SK-N-SH (cell line): ENCODE data around the gene KLHL17. TPM values are rescaled to one million over a fixed set of nuclear protein-coding genes. Genes with fewer than 3 reads are reported as not detected.

Experiments used
- CTCF ChIA-PET: fragments of 300-600, 350-600 bp; formaldehyde crosslinking; extraction: SDS; loops from one replicate; lab custom pipeline; 2021; lab: Yijun Ruan, JAX
- POLR2A ChIA-PET: fragments of 350-600 bp; sonication (Branson Sonifier 250); formaldehyde crosslinking; extraction: SDS; loops from one replicate; lab custom pipeline; 2020; ENCODE audit warnings: antibody characterized with exemption, inconsistent platforms; lab: Yijun Ruan, JAX
- DNase-seq: peaks from one replicate; pipeline ENCODE4 v3.0.0; 2012
- H2AFZ ChIP-seq: fragments of 200-600 bp; sonication (generic); 2 replicates; pipeline ENCODE4 v1.8.1; 2016; ENCODE audit warnings: antibody characterized with exemption, mild to moderate bottlenecking, low read depth
- H3F3A ChIP-seq: fragments of 200-600 bp; sonication (generic); replicated peaks from 2 replicates; pipeline ENCODE3; 2016; ENCODE audit warnings: antibody characterized with exemption, mild to moderate bottlenecking; ENCODE audit not compliant: insufficient read depth
- H3K27ac ChIP-seq, 2 experiments: fragments of 200-500 bp in 1 of 2; fragments of 200-600 bp in 1 of 2; sonication (Bioruptor generic) in 1 of 2; sonication (generic), shearing (Covaris generic) in 1 of 2; 2 replicates each; pipeline versions ENCODE4 v1.5.1 to v1.6.1; 2014 to 2016; ENCODE audit warnings: low read depth in 2 of 2, inconsistent platforms in 1 of 2, low read length in 1 of 2, mild to moderate bottlenecking in 1 of 2, mixed read lengths in 1 of 2
- H3K27me3 ChIP-seq: fragments of 200-600 bp; sonication (generic), shearing (Covaris generic); 2 replicates; pipeline ENCODE4 v1.6.1; 2016; ENCODE audit warnings: mixed run types; ENCODE audit not compliant: insufficient read depth
- H3K36me3 ChIP-seq, 2 experiments: fragments of 200-500 bp in 1 of 2; fragments of 200-600 bp in 1 of 2; sonication (Bioruptor generic) in 1 of 2; sonication (generic) in 1 of 2; replicated peaks in 1 of 2; 2 replicates each; pipeline versions ENCODE3 to v1.5.1; 2014 to 2016; ENCODE audit warnings: low read length in 1 of 2, mild to moderate bottlenecking in 1 of 2; ENCODE audit not compliant: insufficient read depth in 2 of 2, control insufficient read depth in 1 of 2
- H3K4me1 ChIP-seq, 2 experiments: fragments of 200-500 bp in 1 of 2; fragments of 200-600 bp in 1 of 2; sonication (Bioruptor generic) in 1 of 2; sonication (generic), shearing (Covaris generic) in 1 of 2; 2 replicates each; pipeline versions ENCODE4 v1.5.1 to v1.6.1; 2014 to 2016; ENCODE audit warnings: low read depth in 1 of 2, low read length in 1 of 2, mixed run types in 1 of 2; ENCODE audit not compliant: insufficient read depth in 2 of 2, control insufficient read depth in 1 of 2
- H3K4me2 ChIP-seq: fragments of 200-600 bp; sonication (generic), shearing (Covaris generic); 2 replicates; pipeline ENCODE4 v1.6.1; 2017; ENCODE audit warnings: mixed run types
- H3K4me3 ChIP-seq, 2 experiments: fragments of 200-500 bp in 1 of 2; fragments of 200-600 bp in 1 of 2; sonication (Bioruptor generic) in 1 of 2; sonication (generic), shearing (Covaris generic) in 1 of 2; 2 replicates each; pipeline versions ENCODE4 v1.5.1 to v1.8.1; 2014 to 2016; ENCODE audit warnings: low read depth in 2 of 2, inconsistent platforms in 1 of 2, low read length in 1 of 2, mild to moderate bottlenecking in 1 of 2, mixed read lengths in 1 of 2, moderate library complexity in 1 of 2
- H3K79me2 ChIP-seq: fragments of 200-600 bp; sonication (generic); 2 replicates; pipeline ENCODE4 v1.8.1; 2017; ENCODE audit warnings: mild to moderate bottlenecking; ENCODE audit not compliant: insufficient read depth
- H3K9ac ChIP-seq: fragments of 200-600 bp; sonication (generic); 2 replicates; pipeline ENCODE4 v1.6.1; 2017; ENCODE audit warnings: mixed run types
- H3K9me2 ChIP-seq: fragments of 200-600 bp; sonication (generic); 2 replicates; pipeline ENCODE4 v1.6.1; 2017; ENCODE audit warnings: mixed run types
- H3K9me3 ChIP-seq: fragments of 200-600 bp; sonication (generic); 2 replicates; pipeline ENCODE4 v1.6.1; 2017; ENCODE audit warnings: mixed run types, mild to moderate bottlenecking, moderate library complexity
- H4K20me1 ChIP-seq: fragments of 200-600 bp; sonication (generic); 2 replicates; pipeline ENCODE4 v1.6.1; 2017; ENCODE audit warnings: mild to moderate bottlenecking, mixed run types; ENCODE audit not compliant: insufficient read depth
- EP300 ChIP-seq, 2 experiments: IDR thresholded peaks; 2 replicates each; pipeline versions ENCODE4 v1.4.0 to v1.6.1; 2012; ENCODE audit warnings: borderline replicate concordance in 1 of 2, low read depth in 1 of 2, low read length in 1 of 2
- FOSL2 ChIP-seq: IDR thresholded peaks from 2 replicates; pipeline ENCODE4 v1.4.0; 2012; ENCODE audit warnings: low read depth, mild to moderate bottlenecking, moderate library complexity, borderline replicate concordance
- JUND ChIP-seq: IDR thresholded peaks from 2 replicates; pipeline ENCODE4 v1.4.0; 2012
- SMC3 ChIP-seq: IDR thresholded peaks from 2 replicates; pipeline ENCODE4 v1.6.1; 2012; ENCODE audit warnings: low read depth, low read length, improper control_type of control experiment
- TAF1 ChIP-seq: IDR thresholded peaks from 2 replicates; pipeline ENCODE4 v1.6.1; 2012; ENCODE audit warnings: low read depth, mild to moderate bottlenecking, low read length, moderate library complexity, borderline replicate concordance
- whole genome bisulfite sequencing: methylation state at CpG from one replicate; pipeline ENCODE4 v1.1.6; 2017; ENCODE audit warnings: low lambda C conversion rate; 5-methylcytosine and 5-hydroxymethylcytosine counted together
- polyA plus RNA-seq, 3 experiments: library from polyadenylated mRNA; depleted of rRNA; stranded (reverse); fragments of >200 nt; gene quantifications; 2 replicates each; pipeline ENCODE4 v1.2.3, GENCODE V29; 2012
- TF ChIP-seq, protein P1 (sequence below): IDR thresholded peaks from 2 replicates; pipeline ENCODE4 v1.4.0; 2012; ENCODE audit warnings: low read depth, borderline replicate concordance
- TF ChIP-seq, protein P2 (sequence below): fragments of 150-350 bp; IDR thresholded peaks from 2 replicates; pipeline ENCODE4 v1.6.1; 2016; ENCODE audit warnings: mild to moderate bottlenecking, low read depth, low read length
- TF ChIP-seq, protein P3 (sequence below): fragments of 200-600 bp; sonication (generic); IDR thresholded peaks from 2 replicates; pipeline ENCODE4 v1.6.1; 2017; ENCODE audit warnings: antibody characterized with exemption, mild to moderate bottlenecking, moderate library complexity

The KLHL17 gene
- polyA plus RNA-seq, 1 of the 3 experiments (the other 2 are of a cell fraction): 27.3 TPM

DNA sequence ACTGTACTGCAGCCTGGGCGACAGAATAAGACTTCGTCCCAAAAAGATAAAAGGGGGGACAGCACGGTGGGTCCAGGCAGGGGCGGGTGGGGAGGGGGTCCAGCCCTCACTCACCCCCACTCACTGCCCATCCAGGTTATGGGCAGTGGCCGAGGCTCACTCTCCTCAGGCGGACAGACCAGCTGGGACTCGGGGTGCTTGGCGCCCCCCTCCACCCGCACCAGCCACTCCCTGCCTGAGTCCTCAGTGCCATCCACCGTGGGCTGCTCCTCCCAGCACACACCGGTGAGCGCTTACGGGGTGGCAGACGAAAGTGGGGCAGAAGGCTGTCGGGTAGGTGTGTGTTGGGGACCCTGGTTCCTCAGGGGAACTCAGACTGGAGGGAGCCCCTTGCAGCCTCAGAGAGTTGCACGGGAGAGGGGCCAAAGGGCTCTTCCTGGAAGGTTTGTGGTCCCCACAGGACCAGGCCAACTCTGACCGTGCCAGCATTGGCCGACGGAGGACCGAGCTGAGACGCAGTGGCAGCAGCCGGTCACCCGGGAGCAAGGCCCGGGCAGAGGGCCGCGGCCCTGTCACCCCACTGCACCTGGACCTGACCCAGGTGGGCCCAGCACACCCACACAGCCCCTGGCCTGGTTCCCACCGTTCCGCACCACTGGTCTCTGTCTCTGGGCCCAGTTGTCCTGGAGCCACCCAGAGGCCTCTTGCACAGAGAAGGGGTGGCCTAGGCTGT is 12.5 kb downstream of the KLHL17 start:
- no peak for DNase-seq
- no peaks in the 10 kb centered on the region for H4K20me1 ChIP-seq
- CTCF ChIA-PET: interaction anchor here (0.7 to 1.7 kb wide), 4 partner anchors 12 to 68 kb away, joined by 3 to 7 read pairs (median 4); no protein-coding TSS in a partner anchor
- H3K27ac ChIP-seq: no peak overlapping the region
- POLR2A ChIA-PET: no interaction called here
- H3K9me2 ChIP-seq: no peaks in the 10 kb centered on the region
- peaks cover 0 to 9% of the 10 kb centered on the region in 2 experiments; a peak in 1 of 4 replicates for H3K4me1 ChIP-seq
- WGBS: 85% methylated on average over 9 of the region's 28 CpGs
- H3K9me3 ChIP-seq: no peaks in the 10 kb centered on the region
- H3K36me3 ChIP-seq: no peaks in the 10 kb centered on the region
- no peaks in the 10 kb centered on the region for H3K79me2 ChIP-seq
- H3K27me3 ChIP-seq: no peaks in the 10 kb centered on the region
- no peak overlapping the region for H3K4me2 ChIP-seq
- no peak overlapping the region for H3K4me3 ChIP-seq
- H3F3A ChIP-seq: peaks cover 3% of the 10 kb centered on the region
- H3K9ac ChIP-seq: no peak overlapping the region
- no peak overlapping the region for H2AFZ ChIP-seq
- no peak for TF ChIP-seq EP300 (IDR thresholded peaks at IDR 0.05; ENCODE audit: borderline replicate concordance in 1 of 2, low read depth in 1 of 2, low read length in 1 of 2)
- TF ChIP-seq TAF1: no peak
- TF ChIP-seq, protein P1, sequence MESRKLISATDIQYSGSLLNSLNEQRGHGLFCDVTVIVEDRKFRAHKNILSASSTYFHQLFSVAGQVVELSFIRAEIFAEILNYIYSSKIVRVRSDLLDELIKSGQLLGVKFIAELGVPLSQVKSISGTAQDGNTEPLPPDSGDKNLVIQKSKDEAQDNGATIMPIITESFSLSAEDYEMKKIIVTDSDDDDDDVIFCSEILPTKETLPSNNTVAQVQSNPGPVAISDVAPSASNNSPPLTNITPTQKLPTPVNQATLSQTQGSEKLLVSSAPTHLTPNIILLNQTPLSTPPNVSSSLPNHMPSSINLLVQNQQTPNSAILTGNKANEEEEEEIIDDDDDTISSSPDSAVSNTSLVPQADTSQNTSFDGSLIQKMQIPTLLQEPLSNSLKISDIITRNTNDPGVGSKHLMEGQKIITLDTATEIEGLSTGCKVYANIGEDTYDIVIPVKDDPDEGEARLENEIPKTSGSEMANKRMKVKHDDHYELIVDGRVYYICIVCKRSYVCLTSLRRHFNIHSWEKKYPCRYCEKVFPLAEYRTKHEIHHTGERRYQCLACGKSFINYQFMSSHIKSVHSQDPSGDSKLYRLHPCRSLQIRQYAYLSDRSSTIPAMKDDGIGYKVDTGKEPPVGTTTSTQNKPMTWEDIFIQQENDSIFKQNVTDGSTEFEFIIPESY: no peak
- TF ChIP-seq, protein P2, sequence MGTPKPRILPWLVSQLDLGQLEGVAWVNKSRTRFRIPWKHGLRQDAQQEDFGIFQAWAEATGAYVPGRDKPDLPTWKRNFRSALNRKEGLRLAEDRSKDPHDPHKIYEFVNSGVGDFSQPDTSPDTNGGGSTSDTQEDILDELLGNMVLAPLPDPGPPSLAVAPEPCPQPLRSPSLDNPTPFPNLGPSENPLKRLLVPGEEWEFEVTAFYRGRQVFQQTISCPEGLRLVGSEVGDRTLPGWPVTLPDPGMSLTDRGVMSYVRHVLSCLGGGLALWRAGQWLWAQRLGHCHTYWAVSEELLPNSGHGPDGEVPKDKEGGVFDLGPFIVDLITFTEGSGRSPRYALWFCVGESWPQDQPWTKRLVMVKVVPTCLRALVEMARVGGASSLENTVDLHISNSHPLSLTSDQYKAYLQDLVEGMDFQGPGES: no peak
- TF ChIP-seq, protein P3, sequence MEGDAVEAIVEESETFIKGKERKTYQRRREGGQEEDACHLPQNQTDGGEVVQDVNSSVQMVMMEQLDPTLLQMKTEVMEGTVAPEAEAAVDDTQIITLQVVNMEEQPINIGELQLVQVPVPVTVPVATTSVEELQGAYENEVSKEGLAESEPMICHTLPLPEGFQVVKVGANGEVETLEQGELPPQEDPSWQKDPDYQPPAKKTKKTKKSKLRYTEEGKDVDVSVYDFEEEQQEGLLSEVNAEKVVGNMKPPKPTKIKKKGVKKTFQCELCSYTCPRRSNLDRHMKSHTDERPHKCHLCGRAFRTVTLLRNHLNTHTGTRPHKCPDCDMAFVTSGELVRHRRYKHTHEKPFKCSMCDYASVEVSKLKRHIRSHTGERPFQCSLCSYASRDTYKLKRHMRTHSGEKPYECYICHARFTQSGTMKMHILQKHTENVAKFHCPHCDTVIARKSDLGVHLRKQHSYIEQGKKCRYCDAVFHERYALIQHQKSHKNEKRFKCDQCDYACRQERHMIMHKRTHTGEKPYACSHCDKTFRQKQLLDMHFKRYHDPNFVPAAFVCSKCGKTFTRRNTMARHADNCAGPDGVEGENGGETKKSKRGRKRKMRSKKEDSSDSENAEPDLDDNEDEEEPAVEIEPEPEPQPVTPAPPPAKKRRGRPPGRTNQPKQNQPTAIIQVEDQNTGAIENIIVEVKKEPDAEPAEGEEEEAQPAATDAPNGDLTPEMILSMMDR: no peak
- TF ChIP-seq FOSL2: no peak
- no peak for TF ChIP-seq SMC3
- no peak for TF ChIP-seq JUND
